A549 (cell line): ENCODE measurements around the gene ARHGAP11A. TPM values are rescaled to one million over a fixed set of nuclear protein-coding genes. Genes with fewer than 3 reads are reported as not detected.

ENCODE experiments used
- ATAC-seq, 2 experiments: fragments of 200-7000 bp in 1 of 2; fragments of >200 bp in 1 of 2; cut with Nextera tagmentation in 1 of 2; cut with Tn5 transposase in 1 of 2; 3 replicates each; pipeline versions ENCODE4 v1.8.0 to v1.9.1; 2018 to 2020; ENCODE audit warnings: mild to moderate bottlenecking in 1 of 2, moderate library complexity in 1 of 2
- CTCF ChIA-PET: fragments of 300-600 bp; sonication (Branson Sonifier 250); formaldehyde crosslinking; extraction: SDS; loops from one replicate; lab custom pipeline; 2021; ENCODE audit warnings: antibody characterized with exemption, inconsistent platforms; lab: Yijun Ruan, JAX
- POLR2A ChIA-PET: fragments of 350-600 bp; formaldehyde crosslinking; extraction: SDS; loops from one replicate; lab custom pipeline; 2021; ENCODE audit warnings: antibody characterized with exemption, inconsistent platforms; lab: Yijun Ruan, JAX
- DNase-seq, 2 experiments: peaks; one replicate each; pipeline versions ENCODE4 v3.0.0 to v3.0.0-alpha.2; 2011 to 2016; ENCODE audit warnings: low read depth in 1 of 2, low spot score in 1 of 2
- FAIRE-seq: peaks from 2 replicates; lab custom pipeline; 2011; peaks lifted over from hg19 to GRCh38; lab: Jason Lieb, UNC
- H3K27ac ChIP-seq, 2 experiments: fragments of >200 bp; sonication (Bioruptor Twin); formaldehyde crosslinking; 3 replicates each; pipeline ENCODE4 v1.5.1; 2016 to 2017
- H3K4me1 ChIP-seq: fragments of >200 bp; sonication (Bioruptor Twin); formaldehyde crosslinking; 3 replicates; pipeline ENCODE4 v1.6.1; 2016
- H3K4me2 ChIP-seq: fragments of >200 bp; sonication (Bioruptor Twin); formaldehyde crosslinking; 3 replicates; pipeline ENCODE4 v1.6.1; 2016
- H3K4me3 ChIP-seq: fragments of >200 bp; sonication (Bioruptor Twin); formaldehyde crosslinking; 3 replicates; pipeline ENCODE4 v1.5.1; 2016
- H3K9me3 ChIP-seq: fragments of >200 bp; sonication (Bioruptor Twin); formaldehyde crosslinking; 3 replicates; pipeline ENCODE4 v1.6.1; 2016
- CBX2 ChIP-seq: fragments of 200-600 bp; sonication (generic); IDR thresholded peaks from 2 replicates; pipeline ENCODE4 v1.6.1; 2016; ENCODE audit warnings: low read depth, mild to moderate bottlenecking, borderline replicate concordance
- CBX8 ChIP-seq: fragments of 200-600 bp; sonication (generic); IDR thresholded peaks from 2 replicates; pipeline ENCODE4 v1.6.1; 2016
- CEBPB ChIP-seq, 2 experiments: fragments of >200 bp in 1 of 2; sonication (Bioruptor Twin) in 1 of 2; formaldehyde crosslinking in 1 of 2; IDR thresholded peaks; 2 replicates each; pipeline ENCODE4 v1.6.1; 2012 to 2016
- CHD2 ChIP-seq: fragments of 150-350 bp; IDR thresholded peaks from 2 replicates; pipeline ENCODE4 v1.6.1; 2014; ENCODE audit warnings: low read length; ENCODE audit not compliant: partially characterized antibody
- CTCF ChIP-seq: fragments of >200 bp; sonication (Bioruptor Twin); formaldehyde crosslinking; IDR thresholded peaks from 3 replicates; pipeline ENCODE4 v1.5.1; 2016
- EHF ChIP-seq: fragments of 250-450 bp; sonication (Bioruptor Pico); IDR thresholded peaks from 2 replicates; pipeline ENCODE4 v1.5.0; 2020; ENCODE audit warnings: mild to moderate bottlenecking
- ELK1 ChIP-seq: fragments of 150-350 bp; IDR thresholded peaks from 2 replicates; pipeline ENCODE4 v1.6.1; 2014; ENCODE audit warnings: low read depth, mild to moderate bottlenecking, low read length
- EP300 ChIP-seq, 2 experiments: fragments of >200 bp; sonication (Bioruptor Twin); formaldehyde crosslinking; IDR thresholded peaks; 2 replicates in 1 of 2; 3 replicates in 1 of 2; pipeline ENCODE4 v1.6.1; 2016 to 2017
- ESRRA ChIP-seq: fragments of 150-350 bp; IDR thresholded peaks from 2 replicates; pipeline ENCODE4 v1.6.1; 2014; ENCODE audit warnings: mild to moderate bottlenecking, low read length, borderline replicate concordance
- FOSL2 ChIP-seq, 2 experiments: fragments of 450-650 bp in 1 of 2; fragments of >200 bp in 1 of 2; sonication (Bioruptor Twin) in 1 of 2; formaldehyde crosslinking; IDR thresholded peaks; 2 replicates each; pipeline versions ENCODE4 v1.5.0 to v1.6.1; 2016 to 2020; ENCODE audit warnings: mild to moderate bottlenecking in 1 of 2, moderate library complexity in 1 of 2
- GATA3 ChIP-seq: IDR thresholded peaks from 2 replicates; pipeline ENCODE4 v1.6.1; 2012; ENCODE audit warnings: borderline replicate concordance
- HDAC2 ChIP-seq: fragments of 200-600 bp; sonication (generic); IDR thresholded peaks from 2 replicates; pipeline ENCODE4 v1.6.1; 2016
- HES2 ChIP-seq: fragments of >200 bp; sonication (Bioruptor Twin); formaldehyde crosslinking; IDR thresholded peaks from 2 replicates; pipeline ENCODE4 v1.6.1; 2016
- HMGXB4 ChIP-seq: fragments of 250-450 bp; sonication (Bioruptor Pico); IDR thresholded peaks from 2 replicates; pipeline ENCODE4 v1.5.0; 2021; ENCODE audit warnings: mild to moderate bottlenecking, moderate library complexity, borderline replicate concordance
- HOXA7 ChIP-seq: fragments of 250-450 bp; sonication (Bioruptor Pico); IDR thresholded peaks from 2 replicates; pipeline ENCODE4 v1.5.0; 2020; ENCODE audit warnings: mild to moderate bottlenecking, moderate library complexity
- HOXB5 ChIP-seq: fragments of 250-450 bp; sonication (Bioruptor Pico); IDR thresholded peaks from 2 replicates; pipeline ENCODE4 v1.5.0; 2020; ENCODE audit warnings: mild to moderate bottlenecking, moderate library complexity
- JUN ChIP-seq, 2 experiments: fragments of >200 bp; sonication (Bioruptor Twin); formaldehyde crosslinking; IDR thresholded peaks; 2 replicates in 1 of 2; 3 replicates in 1 of 2; pipeline ENCODE4 v1.6.1; 2016 to 2017
- JUNB ChIP-seq: fragments of >200 bp; sonication (Bioruptor Twin); formaldehyde crosslinking; IDR thresholded peaks from 2 replicates; pipeline ENCODE4 v1.6.1; 2016
- KDM1A ChIP-seq: fragments of 200-600 bp; sonication (generic); IDR thresholded peaks from 2 replicates; pipeline ENCODE4 v1.6.1; 2016; ENCODE audit warnings: low read depth, mild to moderate bottlenecking
- KDM5A ChIP-seq: fragments of 200-600 bp; sonication (generic); IDR thresholded peaks from 2 replicates; pipeline ENCODE4 v1.6.1; 2016; ENCODE audit warnings: antibody characterized with exemption, mild to moderate bottlenecking
- MAFK ChIP-seq: fragments of 450-650 bp; IDR thresholded peaks from 2 replicates; pipeline ENCODE4 v1.6.1; 2014; ENCODE audit not compliant: partially characterized antibody
- MAX ChIP-seq: IDR thresholded peaks from 2 replicates; pipeline ENCODE4 v1.6.1; 2012
- POLR2A ChIP-seq: IDR thresholded peaks from 2 replicates; pipeline ENCODE4 v1.6.1; 2012; ENCODE audit warnings: mild to moderate bottlenecking, low read length
- RAD21 ChIP-seq, 2 experiments: fragments of >200 bp in 1 of 2; sonication (Bioruptor Twin) in 1 of 2; formaldehyde crosslinking in 1 of 2; IDR thresholded peaks in 1 of 2; conservative IDR thresholded peaks in 1 of 2; 2 replicates in 1 of 2; 3 replicates in 1 of 2; pipeline ENCODE4 v1.6.1; 2012 to 2018; ENCODE audit warnings: inconsistent platforms in 1 of 2
- RARB ChIP-seq: fragments of 250-450 bp; sonication (Bioruptor Pico); IDR thresholded peaks from 2 replicates; pipeline ENCODE4 v1.8.0; 2021; ENCODE audit warnings: mild to moderate bottlenecking, moderate library complexity
- REST ChIP-seq: fragments of 200-600 bp; sonication (generic); IDR thresholded peaks from 2 replicates; pipeline ENCODE4 v1.6.1; 2016; ENCODE audit warnings: antibody characterized with exemption, mild to moderate bottlenecking, moderate library complexity
- RFX5 ChIP-seq: fragments of 450-650 bp; IDR thresholded peaks from 2 replicates; pipeline ENCODE4 v1.7.1; 2014; ENCODE audit warnings: antibody characterized with exemption, mild to moderate bottlenecking, moderate library complexity
- SREBF2 ChIP-seq: fragments of 450-650 bp; IDR thresholded peaks from 2 replicates; pipeline ENCODE4 v1.6.1; 2014; ENCODE audit warnings: mild to moderate bottlenecking, moderate library complexity
- TFCP2L1 ChIP-seq: fragments of 250-450 bp; sonication (Bioruptor Pico); IDR thresholded peaks from 2 replicates; pipeline ENCODE4 v1.5.0; 2021; ENCODE audit warnings: mild to moderate bottlenecking
- ZSCAN20 ChIP-seq: fragments of 250-450 bp; sonication (Bioruptor Pico); IDR thresholded peaks from 2 replicates; pipeline ENCODE4 v1.8.0; 2022; ENCODE audit warnings: mild to moderate bottlenecking, moderate library complexity
- WGBS: methylation state at CpG from one replicate; pipeline ENCODE4 v1.1.6; 2017; ENCODE audit errors: missing lambda C conversion rate; 5-methylcytosine and 5-hydroxymethylcytosine counted together
- polyA plus RNA-seq, 4 experiments: library from polyadenylated mRNA; depleted of rRNA in 3 of 4; stranded (reverse); fragments of >200 nt; fragmentation: RNase III in 1 of 4; extraction: RNeasy Plus Mini Kit Qiagen cat#74134 plus additional on column Dnase treatment in 1 of 4; gene quantifications; 2 replicates in 3 of 4; 3 replicates in 1 of 4; pipeline ENCODE4 v1.2.3, GENCODE V29; 2011 to 2017

Gene ARHGAP11A
- polyA plus RNA-seq, 2 of the 4 experiments (the other 2 are of a cell fraction), result 39.3 to 121 TPM

- no peak for TF ChIP-seq RFX5
- TF ChIP-seq ELK1, result no peak
- no peak for TF ChIP-seq POLR2A
- TF ChIP-seq CBX2, result no peak
- no peak for TF ChIP-seq EP300 (IDR thresholded peaks at IDR 0.05)
- no peak for TF ChIP-seq HMGXB4
- TF ChIP-seq KDM1A, result no peak
- no peak for TF ChIP-seq GATA3
- TF ChIP-seq HES2, result 0 out of 2 replicates have a peak, but pooled peaks have one; percentile 35
- TF ChIP-seq TFCP2L1 (CRISPR knock-in tag), result no peak
- 0 out of 2 replicates have a peak, but pooled peaks have one; percentile 10 for TF ChIP-seq FOSL2 (IDR thresholded peaks at IDR 0.05)
- TF ChIP-seq FOSL2 (CRISPR knock-in tag; IDR thresholded peaks at IDR 0.05), result peak; percentile 85
- no peak for TF ChIP-seq CBX8
- TF ChIP-seq HOXA7, result no peak
- TF ChIP-seq CEBPB (IDR thresholded peaks at IDR 0.05), result peak in 1 of 2 experiments; percentile 53; a peak in 2 of 4 replicates
- peak; percentile 42 for TF ChIP-seq JUNB
- TF ChIP-seq CHD2, result no peak
- no peak for TF ChIP-seq SREBF2
- TF ChIP-seq HDAC2, result no peak
- TF ChIP-seq RARB (CRISPR knock-in tag), result no peak
- TF ChIP-seq RAD21 (conservative IDR thresholded peaks at IDR 0.05 in 1 of 2, IDR thresholded peaks at IDR 0.05 in 1 of 2), result no peak
- no peak for TF ChIP-seq EHF (CRISPR knock-in tag)
- no peak for TF ChIP-seq REST
- no peak for TF ChIP-seq KDM5A
These were observed 72.3 kb downstream of the ARHGAP11A start (continued) for GRCh38 chr15:32687556-32687955.

- DNase-seq (peak; percentile 37 to 85), FAIRE-seq (peak; percentile 86), ATAC-seq (peak; percentile 86 to 91)
- ChIA-PET POLR2A (interaction anchor here (1.0 to 1.1 kb wide), 3 partner anchors 137 to 326 kb away, joined by 3 to 4 read pairs (median 3); no protein-coding TSS in a partner anchor), CTCF (interaction anchor here (0.5 to 5.4 kb wide), 7 partner anchors 13 to 268 kb away, joined by 3 to 29 read pairs (median 6); no protein-coding TSS in a partner anchor)
- 5% methylated on average over 2 of the region's 2 CpGs for WGBS
- H3K9me3 ChIP-seq, result 0 out of 3 replicates have a peak, but pooled peaks cover 6% of the 10 kb centered on the region
- TF ChIP-seq MAX, result peak; percentile 71
- peak; percentile 64; the same call in 1 of the 2 replicates for TF ChIP-seq GATA3
- TF ChIP-seq JUN (IDR thresholded peaks at IDR 0.05), result peak; percentile 39 to 80; a peak in 2 of 5 replicates
- TF ChIP-seq JUNB, result peak; percentile 71
- TF ChIP-seq CTCF, result no peak
- no peak for TF ChIP-seq ZSCAN20
- TF ChIP-seq RAD21 (conservative IDR thresholded peaks at IDR 0.05 in 1 of 2, IDR thresholded peaks at IDR 0.05 in 1 of 2), result peak in 1 of 2 experiments; percentile 21; a peak in 1 of 5 replicates
- peak; percentile 68 for TF ChIP-seq MAFK
- TF ChIP-seq FOSL2 (IDR thresholded peaks at IDR 0.05), result 0 out of 2 replicates have a peak, but pooled peaks have one; percentile 24
- TF ChIP-seq FOSL2 (CRISPR knock-in tag; IDR thresholded peaks at IDR 0.05), result peak; percentile 68; the same call in 1 of the 2 replicates
- no peak for TF ChIP-seq ESRRA
- no peak for TF ChIP-seq ELK1
- no peak for TF ChIP-seq HOXB5 (CRISPR knock-in tag)
- peak; percentile 26 to 61; a peak in 2 of 5 replicates for TF ChIP-seq EP300 (IDR thresholded peaks at IDR 0.05)
- H3K4me3 ChIP-seq, result no peak overlapping the region
- peak overlapping the region; percentile 60 for H3K4me2 ChIP-seq
- peak overlapping the region; percentile 69 to 74 for H3K27ac ChIP-seq
- peaks cover 38% of the 10 kb centered on the region for H3K4me1 ChIP-seq
These were observed 72.9 kb downstream of the ARHGAP11A start for GRCh38 chr15:32688151-32688639.
